OCI-LY1 (cell line): ENCODE data around the gene ZSWIM4.
"Not testable (repeated sequence)": the region's sequence is repeated elsewhere in the genome, so short reads cannot be mapped to it uniquely, and the experiment has no call there.

Experiments
- H2AFZ ChIP-seq: fragments of 200-600 bp; sonication (generic), shearing (Covaris generic); 2 replicates; pipeline ENCODE4 v1.6.0; 2014; ENCODE audit warnings: antibody characterized with exemption, mild to moderate bottlenecking, low read length
- H3F3A ChIP-seq: fragments of 200-600 bp; sonication (generic), shearing (Covaris generic); 2 replicates; pipeline ENCODE4 v1.6.0; 2014; ENCODE audit warnings: mild to moderate bottlenecking, antibody characterized with exemption, low read length, moderate library complexity; ENCODE audit not compliant: insufficient read depth
- H3K27ac ChIP-seq: fragments of 200-600 bp; sonication (generic); 2 replicates; pipeline ENCODE4 v1.5.1; 2014; ENCODE audit warnings: low read length, mixed run types, mild to moderate bottlenecking, low read depth; ENCODE audit not compliant: poor library complexity, severe bottlenecking
- H3K27me3 ChIP-seq: fragments of 200-600 bp; sonication (generic); 2 replicates; pipeline ENCODE4 v1.6.0; 2014; ENCODE audit warnings: antibody characterized with exemption, mild to moderate bottlenecking, low read length, moderate library complexity; ENCODE audit not compliant: insufficient read depth
- H3K36me3 ChIP-seq: fragments of 200-600 bp; sonication (generic); 2 replicates; pipeline ENCODE4 v1.6.1; 2014; ENCODE audit warnings: mild to moderate bottlenecking, antibody characterized with exemption, low read length, moderate library complexity, mixed read lengths; ENCODE audit not compliant: insufficient read depth
- H3K4me1 ChIP-seq: fragments of 200-600 bp; sonication (generic); 2 replicates; pipeline ENCODE4 v1.5.1; 2014; ENCODE audit warnings: mild to moderate bottlenecking, low read length, moderate library complexity; ENCODE audit not compliant: insufficient read depth, severe bottlenecking
- H3K4me2 ChIP-seq: fragments of 200-600 bp; sonication (generic), shearing (Covaris generic); 2 replicates; pipeline ENCODE4 v1.6.1; 2014; ENCODE audit warnings: low read length
- H3K4me3 ChIP-seq: fragments of 200-600 bp; sonication (generic); 2 replicates; pipeline ENCODE4 v1.5.1; 2014; ENCODE audit warnings: low read length, low read depth, mild to moderate bottlenecking, mixed read lengths; ENCODE audit not compliant: poor library complexity, severe bottlenecking
- H3K79me2 ChIP-seq: fragments of 200-600 bp; shearing (Covaris generic); 2 replicates; pipeline ENCODE4 v1.6.1; 2016; ENCODE audit warnings: mixed run types, low read length, mixed read lengths; ENCODE audit not compliant: insufficient read depth
- H3K9ac ChIP-seq: fragments of 200-600 bp; sonication (generic), shearing (Covaris generic); 2 replicates; pipeline ENCODE4 v1.6.1; 2014; ENCODE audit warnings: mild to moderate bottlenecking, low read length, mixed read lengths
- H3K9me2 ChIP-seq: fragments of 200-600 bp; sonication (generic), shearing (Covaris generic); 2 replicates; pipeline ENCODE4 v1.6.1; 2014; ENCODE audit warnings: low read depth, mild to moderate bottlenecking, low read length, mixed read lengths
- H3K9me3 ChIP-seq: fragments of 200-600 bp; shearing (Covaris generic); 2 replicates; pipeline ENCODE4 v1.6.1; 2014; ENCODE audit warnings: low read length, mixed read lengths
- H4K20me1 ChIP-seq: fragments of 200-600 bp; sonication (generic), shearing (Covaris generic); 2 replicates; pipeline ENCODE4 v1.6.0; 2016; ENCODE audit warnings: mild to moderate bottlenecking, low read length; ENCODE audit not compliant: insufficient read depth
- CTCF ChIP-seq: fragments of 200-600 bp; sonication (generic), shearing (Covaris generic); IDR thresholded peaks from 2 replicates; pipeline ENCODE4 v1.5.1; 2017; ENCODE audit warnings: mild to moderate bottlenecking, antibody characterized with exemption, low read length, moderate library complexity, mixed read lengths
- EZH2 ChIP-seq: fragments of 200-600 bp; sonication (generic), shearing (Covaris generic); IDR thresholded peaks from 2 replicates; pipeline ENCODE4 v1.8.0; 2017; ENCODE audit warnings: borderline replicate concordance, mixed run types, mild to moderate bottlenecking, antibody characterized with exemption, low read length, moderate library complexity, mixed read lengths

Gene ZSWIM4

GRCh38 chr19:13751436-13751835 lies 43.8 kb upstream of the ZSWIM4 start:
- H3K27ac ChIP-seq: no peak overlapping the region
- TF ChIP-seq CTCF (no peak), EZH2 (no peak)
- H3K4me3 ChIP-seq: no peak overlapping the region
- peaks cover 34% of the 10 kb centered on the region for H3K36me3 ChIP-seq
- H4K20me1 ChIP-seq: no peaks in the 10 kb centered on the region
- no peaks in the 10 kb centered on the region for H3K9me3 ChIP-seq
- no peak overlapping the region for H3K4me2 ChIP-seq
- no peaks in the 10 kb centered on the region for H3F3A ChIP-seq
- H3K4me1 ChIP-seq: peaks cover 13% of the 10 kb centered on the region
- no peaks in the 10 kb centered on the region for H3K27me3 ChIP-seq
- no peak overlapping the region for H3K9ac ChIP-seq
- H3K9me2 ChIP-seq: no peaks in the 10 kb centered on the region
- H3K79me2 ChIP-seq: no peaks in the 10 kb centered on the region
- H2AFZ ChIP-seq: no peak overlapping the region

- H3K4me3 ChIP-seq, H3K27ac ChIP-seq, H4K20me1 ChIP-seq, H3F3A ChIP-seq, H2AFZ ChIP-seq, H3K9ac ChIP-seq, H3K79me2 ChIP-seq, H3K9me2 ChIP-seq, H3K4me1 ChIP-seq, H3K4me2 ChIP-seq, H3K9me3 ChIP-seq, H3K27me3 ChIP-seq: not testable (repeated sequence)
- peaks cover 54% of the 10 kb centered on the region for H3K36me3 ChIP-seq
These were observed 41.6 kb upstream of the ZSWIM4 start for GRCh38 chr19:13753622-13754021.

- no peak overlapping the region for H2AFZ ChIP-seq
- H3F3A ChIP-seq: no peaks in the 10 kb centered on the region
- H3K9ac ChIP-seq: no peak overlapping the region
- no peaks in the 10 kb centered on the region for H3K27me3 ChIP-seq
- no peaks in the 10 kb centered on the region for H4K20me1 ChIP-seq
- no peak overlapping the region for H3K27ac ChIP-seq
- no peaks in the 10 kb centered on the region for H3K4me1 ChIP-seq
- no peaks in the 10 kb centered on the region for H3K9me3 ChIP-seq
- no peak for TF ChIP-seq CTCF
- no peak for TF ChIP-seq EZH2
- peaks cover 60% of the 10 kb centered on the region for H3K36me3 ChIP-seq
- no peak overlapping the region for H3K4me2 ChIP-seq
- no peaks in the 10 kb centered on the region for H3K79me2 ChIP-seq
- no peak overlapping the region for H3K4me3 ChIP-seq
- H3K9me2 ChIP-seq: no peaks in the 10 kb centered on the region
These were observed 39.0 kb upstream of the ZSWIM4 start for GRCh38 chr19:13756210-13756609.
